Lower lobe of right lung (tissue), 2 donors: ENCODE data around the gene MRPL20. TPM values are rescaled to one million over a fixed set of nuclear protein-coding genes. Genes with fewer than 3 reads are reported as not detected.

Experiments used
- ATAC-seq, 2 donors: fragments of 200-7000 bp; cut with Tn5 transposase; one replicate each; pipeline ENCODE4 v1.9.1; 2020 to 2022; ENCODE audit warnings: mild to moderate bottlenecking in 2 of 2, moderate library complexity in 2 of 2
- DNase-seq: peaks from one replicate; pipeline ENCODE4 v3.0.0-alpha.2; 2020
- H3K27ac ChIP-seq: fragments of 200-600 bp; one replicate; pipeline ENCODE4 v1.8.0; 2022
- H3K27me3 ChIP-seq: fragments of 200-600 bp; one replicate; pipeline ENCODE4 v1.8.0; 2022; ENCODE audit warnings: low read depth
- H3K36me3 ChIP-seq: fragments of 200-600 bp; one replicate; pipeline ENCODE4 v1.8.0; 2022; ENCODE audit warnings: mild to moderate bottlenecking
- H3K4me1 ChIP-seq: fragments of 200-600 bp; one replicate; pipeline ENCODE4 v1.8.0; 2022
- H3K4me3 ChIP-seq: fragments of 200-600 bp; one replicate; pipeline ENCODE4 v1.8.0; 2022; ENCODE audit warnings: mild to moderate bottlenecking
- H3K9me3 ChIP-seq: fragments of 200-600 bp; one replicate; pipeline ENCODE4 v1.8.0; 2022
- intact Hi-C: fragments of 100-400 bp; cut with DNase I; formaldehyde crosslinking; loops from one replicate; pipeline ENCODE4 v1.11.0; 2022
- total RNA-seq: library from RNA; stranded (reverse); fragmentation: NEBNext Ultra II Directional; extraction: Animal tissue kit (Norgen Biotek cat#: 25700); gene quantifications from one replicate; pipeline ENCODE4 v1.2.1, GENCODE V29; 2021
- TF ChIP-seq, protein P1 (sequence below): fragments of 200-600 bp; IDR thresholded peaks from one replicate; pipeline ENCODE4 v1.8.0; 2022; ENCODE audit warnings: antibody characterized with exemption, mild to moderate bottlenecking
- donor health status: DM: no; HTN: yes; CAD: no; lungs with severe emphysema.

The MRPL20 gene
- total RNA-seq, 1 donor from 2014 or later = 79.8 TPM

DNA sequence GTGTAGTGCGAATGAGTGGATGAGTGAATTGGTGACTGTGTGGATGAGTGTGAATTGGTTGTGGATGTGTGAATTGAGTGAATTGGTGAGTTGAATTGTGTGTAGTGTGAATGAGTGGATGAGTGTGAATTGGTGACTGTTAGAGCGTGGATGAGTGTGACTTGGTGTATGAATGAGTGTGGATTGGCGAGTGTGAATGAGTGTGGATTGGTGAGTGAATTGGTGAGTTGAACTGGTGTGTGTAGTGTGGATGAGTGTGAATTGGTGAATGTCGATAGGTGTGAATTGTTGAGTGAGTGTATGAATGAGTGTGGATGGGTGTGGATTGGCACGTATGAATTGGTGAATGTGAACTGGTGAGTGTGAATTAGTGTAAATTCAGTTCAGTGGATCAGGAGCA lies 39.8 kb downstream of the MRPL20 start:
- peaks cover 14% of the 10 kb centered on the region for H3K4me1 ChIP-seq
- H3K27me3 ChIP-seq = no peaks in the 10 kb centered on the region
- DNase-seq = no peak
- H3K27ac ChIP-seq = no peak overlapping the region
- TF ChIP-seq, protein P1, sequence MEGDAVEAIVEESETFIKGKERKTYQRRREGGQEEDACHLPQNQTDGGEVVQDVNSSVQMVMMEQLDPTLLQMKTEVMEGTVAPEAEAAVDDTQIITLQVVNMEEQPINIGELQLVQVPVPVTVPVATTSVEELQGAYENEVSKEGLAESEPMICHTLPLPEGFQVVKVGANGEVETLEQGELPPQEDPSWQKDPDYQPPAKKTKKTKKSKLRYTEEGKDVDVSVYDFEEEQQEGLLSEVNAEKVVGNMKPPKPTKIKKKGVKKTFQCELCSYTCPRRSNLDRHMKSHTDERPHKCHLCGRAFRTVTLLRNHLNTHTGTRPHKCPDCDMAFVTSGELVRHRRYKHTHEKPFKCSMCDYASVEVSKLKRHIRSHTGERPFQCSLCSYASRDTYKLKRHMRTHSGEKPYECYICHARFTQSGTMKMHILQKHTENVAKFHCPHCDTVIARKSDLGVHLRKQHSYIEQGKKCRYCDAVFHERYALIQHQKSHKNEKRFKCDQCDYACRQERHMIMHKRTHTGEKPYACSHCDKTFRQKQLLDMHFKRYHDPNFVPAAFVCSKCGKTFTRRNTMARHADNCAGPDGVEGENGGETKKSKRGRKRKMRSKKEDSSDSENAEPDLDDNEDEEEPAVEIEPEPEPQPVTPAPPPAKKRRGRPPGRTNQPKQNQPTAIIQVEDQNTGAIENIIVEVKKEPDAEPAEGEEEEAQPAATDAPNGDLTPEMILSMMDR = no peak
- no peaks in the 10 kb centered on the region for H3K9me3 ChIP-seq
- no peak for ATAC-seq
- intact Hi-C loops = no loop called here
- no peak overlapping the region for H3K4me3 ChIP-seq
- no peaks in the 10 kb centered on the region for H3K36me3 ChIP-seq

DNA sequence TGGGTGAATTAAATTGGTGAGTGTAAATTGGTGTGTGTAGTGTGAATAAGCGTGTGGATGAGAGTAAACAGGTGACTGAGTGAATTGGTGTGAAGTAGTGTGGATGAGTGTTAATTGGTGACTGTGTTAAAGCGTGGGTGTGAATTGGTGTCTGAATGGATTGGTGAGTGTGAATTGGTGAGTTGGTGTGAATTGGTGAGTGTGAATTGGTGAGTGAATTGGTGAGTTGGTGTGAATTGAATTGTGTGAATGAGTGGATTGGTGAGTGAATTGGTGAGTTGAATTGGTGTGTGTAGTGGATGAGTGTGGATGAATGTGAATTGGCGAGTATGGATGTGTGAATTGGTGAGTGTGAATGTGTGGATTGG lies 40.4 kb downstream of the MRPL20 start:
- intact Hi-C loops = no loop called here
- TF ChIP-seq, protein P1 = no peak
- H3K36me3 ChIP-seq = no peaks in the 10 kb centered on the region
- peaks cover 7% of the 10 kb centered on the region for H3K4me1 ChIP-seq
- no peaks in the 10 kb centered on the region for H3K9me3 ChIP-seq
- H3K4me3 ChIP-seq = no peak overlapping the region
- no peak for DNase-seq
- no peaks in the 10 kb centered on the region for H3K27me3 ChIP-seq
- ATAC-seq = no peak
- H3K27ac ChIP-seq = no peak overlapping the region

DNA sequence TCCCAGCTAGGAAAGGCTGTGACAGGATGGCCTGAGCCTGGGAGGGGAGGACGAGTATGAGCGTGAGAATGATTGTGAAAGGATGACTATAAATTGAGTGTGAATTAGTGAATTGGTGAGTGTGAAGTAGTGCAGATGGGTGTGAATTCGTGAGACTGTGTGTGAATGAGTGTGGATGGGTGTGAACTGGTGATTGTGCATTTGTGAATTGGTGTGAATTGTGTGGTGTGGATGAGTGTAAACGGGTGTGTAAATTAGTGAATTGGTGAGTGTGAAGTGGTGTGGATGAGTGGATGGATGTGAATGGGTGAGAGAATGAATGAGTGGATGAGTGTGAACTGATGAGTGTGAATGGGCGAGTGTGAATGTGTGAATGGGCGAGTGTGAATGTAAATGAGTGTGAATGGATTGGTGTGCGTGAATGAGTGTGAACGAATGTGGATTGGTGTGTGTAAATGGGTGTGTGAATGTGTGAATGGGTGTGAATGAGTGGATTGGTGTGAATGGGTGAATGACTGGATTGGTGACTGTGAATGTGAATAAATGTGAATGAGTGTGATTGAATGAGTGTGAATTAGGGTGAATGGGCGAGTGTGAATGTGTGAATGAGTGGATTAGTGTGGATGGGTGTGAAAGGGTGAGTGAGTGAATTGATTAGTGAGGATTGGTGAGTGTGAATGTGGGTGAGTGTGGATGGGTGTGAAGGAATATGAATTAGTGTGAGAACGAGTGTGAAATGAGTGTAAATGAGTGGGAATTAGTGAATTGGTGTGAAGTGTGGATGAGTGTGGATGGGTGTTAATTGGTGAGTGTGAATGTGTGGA lies 41.0 kb downstream of the MRPL20 start:
- DNase-seq = no peak
- TF ChIP-seq, protein P1 = no peak
- no peak for ATAC-seq

DNA sequence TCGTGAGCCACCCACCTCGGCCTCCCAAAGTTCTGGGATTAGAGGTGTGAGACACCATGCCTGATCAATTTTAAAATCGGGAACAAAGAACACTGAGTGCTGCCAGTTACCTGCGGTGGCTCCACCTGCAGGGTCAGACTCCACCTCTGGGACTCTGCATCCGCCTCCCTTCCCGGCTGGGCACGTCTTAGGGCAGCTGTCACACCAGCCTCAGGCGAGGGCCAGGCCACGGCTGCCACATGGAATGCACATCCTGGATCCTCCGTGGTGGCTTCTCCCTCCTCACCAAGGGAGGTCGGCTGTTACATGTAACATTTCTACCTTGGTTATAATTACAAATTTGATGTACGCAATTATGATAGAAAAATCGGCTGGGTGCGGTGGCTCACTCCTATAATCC lies 42.8 kb downstream of the MRPL20 start:
- DNase-seq (no peak), ATAC-seq (no peak)
- Histone ChIP-seq H3K9me3 (no peaks in the 10 kb centered on the region), H3K4me1 (peaks cover 19% of the 10 kb centered on the region), H3K27me3 (peaks cover 3% of the 10 kb centered on the region), H3K4me3 (no peak overlapping the region), H3K36me3 (no peaks in the 10 kb centered on the region), H3K27ac (no peak overlapping the region)
- intact Hi-C loops = no loop called here
- TF ChIP-seq, protein P1 = no peak

More for the DNA sequence above, 41.0 kb downstream of the MRPL20 start:
- Histone ChIP-seq H3K9me3 (no peaks in the 10 kb centered on the region), H3K4me1 (peaks cover 3% of the 10 kb centered on the region), H3K27ac (no peak overlapping the region), H3K36me3 (no peaks in the 10 kb centered on the region), H3K4me3 (no peak overlapping the region), H3K27me3 (no peaks in the 10 kb centered on the region)
- intact Hi-C loops = no loop called here

DNA sequence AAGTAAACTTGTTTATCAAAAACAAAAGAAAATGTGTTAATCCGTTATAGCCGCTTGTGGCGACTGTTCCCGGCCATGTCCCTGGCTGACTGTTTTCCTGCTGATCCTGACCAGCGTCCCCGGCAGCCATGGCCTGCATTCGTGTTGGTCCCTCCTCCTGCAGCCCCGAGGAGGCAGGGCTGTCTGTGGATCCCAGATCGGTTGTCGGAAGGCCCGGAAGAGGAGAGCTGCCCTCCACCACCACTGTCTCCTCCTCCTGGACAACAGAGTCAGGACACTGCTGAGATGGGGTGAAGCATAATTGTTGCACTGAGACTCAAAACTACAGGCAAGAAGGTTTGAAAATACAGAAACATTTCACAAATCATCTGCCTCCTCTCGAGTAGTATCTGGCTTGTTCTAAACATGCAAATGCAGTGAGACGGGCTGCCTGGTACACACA lies 45.1 kb downstream of the MRPL20 start:
- Histone ChIP-seq H3K4me1 (peaks cover 27% of the 10 kb centered on the region), H3K9me3 (no peaks in the 10 kb centered on the region), H3K27ac (peak overlapping the region; percentile 64), H3K36me3 (no peaks in the 10 kb centered on the region), H3K4me3 (no peak overlapping the region), H3K27me3 (peaks cover 22% of the 10 kb centered on the region)
- no peak for DNase-seq
- TF ChIP-seq, protein P1 = no peak
- intact Hi-C loops = no loop called here
- no peak for ATAC-seq
